Ovary (tissue), 3 donors: ENCODE measurements around the gene GLB1L3.

Experiments used
- EP300 ChIP-seq: sonication (generic); formaldehyde crosslinking; IDR thresholded peaks from one replicate; pipeline ENCODE4 v1.6.1; 2017; ENCODE audit warnings: antibody characterized with exemption
- POLR2A ChIP-seq: fragments of 450-650 bp; IDR thresholded peaks from one replicate; pipeline ENCODE4 v1.6.1; 2017; ENCODE audit warnings: antibody characterized with exemption, mild to moderate bottlenecking, moderate library complexity
- TF ChIP-seq, protein P1 (sequence below), 3 donors: fragments of 450-650 bp in 2 of 3; fragments of 200-600 bp in 1 of 3; IDR thresholded peaks; one replicate each; pipeline versions ENCODE4 v1.5.1 to v1.8.0; 2016 to 2022; ENCODE audit warnings: antibody characterized with exemption in 3 of 3, mild to moderate bottlenecking in 1 of 3
- donor health status: DM: no; HTN: no; CAD: no.

DNA sequence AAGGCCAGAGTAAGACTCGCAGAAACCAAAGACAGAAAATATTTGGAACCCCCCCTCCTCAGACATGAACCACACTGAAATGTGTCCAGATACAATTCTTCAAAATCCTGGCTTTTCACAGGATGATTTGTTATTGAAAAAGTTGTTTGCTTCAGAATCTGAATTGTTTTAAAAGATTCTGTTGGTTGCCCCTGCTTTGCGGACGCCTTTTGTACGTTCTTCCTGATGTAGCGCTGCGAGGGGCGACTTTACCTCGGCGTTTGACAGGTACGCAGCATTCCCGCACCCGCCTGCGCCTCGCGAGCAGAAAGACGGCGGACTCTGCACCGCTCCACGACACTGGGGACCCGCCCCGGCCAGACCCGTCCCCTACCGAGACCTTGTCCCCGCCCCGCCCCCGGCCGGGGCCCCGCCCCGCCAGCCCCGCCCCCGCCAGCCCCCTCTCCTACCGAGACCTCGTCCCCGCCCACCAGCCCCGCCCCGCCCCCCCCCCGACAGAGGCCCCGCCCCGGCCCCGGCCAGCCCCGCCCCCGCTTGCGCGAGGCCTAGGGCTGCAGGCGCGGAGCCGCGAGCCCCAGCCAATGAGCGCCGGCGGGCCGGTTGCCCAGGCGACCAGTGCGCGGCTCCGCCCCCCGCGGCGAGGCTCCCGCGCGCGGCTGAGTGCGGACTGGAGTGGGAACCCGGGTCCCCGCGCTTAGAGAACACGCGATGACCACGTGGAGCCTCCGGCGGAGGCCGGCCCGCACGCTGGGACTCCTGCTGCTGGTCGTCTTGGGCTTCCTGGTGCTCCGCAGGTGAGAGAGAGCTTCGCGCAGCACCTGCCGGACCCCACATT is 55.4 kb downstream of the GLB1L3 start, which contains the start of gene GLB1L2:
- TF ChIP-seq, protein P1, sequence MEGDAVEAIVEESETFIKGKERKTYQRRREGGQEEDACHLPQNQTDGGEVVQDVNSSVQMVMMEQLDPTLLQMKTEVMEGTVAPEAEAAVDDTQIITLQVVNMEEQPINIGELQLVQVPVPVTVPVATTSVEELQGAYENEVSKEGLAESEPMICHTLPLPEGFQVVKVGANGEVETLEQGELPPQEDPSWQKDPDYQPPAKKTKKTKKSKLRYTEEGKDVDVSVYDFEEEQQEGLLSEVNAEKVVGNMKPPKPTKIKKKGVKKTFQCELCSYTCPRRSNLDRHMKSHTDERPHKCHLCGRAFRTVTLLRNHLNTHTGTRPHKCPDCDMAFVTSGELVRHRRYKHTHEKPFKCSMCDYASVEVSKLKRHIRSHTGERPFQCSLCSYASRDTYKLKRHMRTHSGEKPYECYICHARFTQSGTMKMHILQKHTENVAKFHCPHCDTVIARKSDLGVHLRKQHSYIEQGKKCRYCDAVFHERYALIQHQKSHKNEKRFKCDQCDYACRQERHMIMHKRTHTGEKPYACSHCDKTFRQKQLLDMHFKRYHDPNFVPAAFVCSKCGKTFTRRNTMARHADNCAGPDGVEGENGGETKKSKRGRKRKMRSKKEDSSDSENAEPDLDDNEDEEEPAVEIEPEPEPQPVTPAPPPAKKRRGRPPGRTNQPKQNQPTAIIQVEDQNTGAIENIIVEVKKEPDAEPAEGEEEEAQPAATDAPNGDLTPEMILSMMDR (IDR thresholded peaks at IDR 0.05): no peak
- TF ChIP-seq EP300 (no peak), POLR2A (no peak)
